Left ventricle myocardium superior (tissue), 1 donor: ENCODE measurements around the gene NEDD8. TPM values are rescaled to one million over a fixed set of nuclear protein-coding genes. Genes with fewer than 3 reads are reported as not detected.
A peak's percentile ranks its signal among the peaks of the same experiment; 100 is the strongest.
"Not testable (repeated sequence)": the region's sequence is repeated elsewhere in the genome, so short reads cannot be mapped to it uniquely, and the experiment has no call there.

ENCODE experiments used
- ATAC-seq: fragments of 200-7000 bp; cut with Tn5 transposase; one replicate; pipeline ENCODE4 v1.9.1; 2020; ENCODE audit warnings: mild to moderate bottlenecking, moderate library complexity
- DNase-seq: peaks from one replicate; pipeline ENCODE4 v3.0.0-alpha.2; 2020
- intact Hi-C: fragments of 100-400 bp; cut with micrococcal nuclease; formaldehyde crosslinking; loops from one replicate; pipeline ENCODE4 v1.11.0; 2022
- total RNA-seq: library from RNA; stranded (reverse); fragmentation: NEBNext Ultra II Directional; extraction: Animal tissue kit (Norgen Biotek cat#: 25700); gene quantifications from one replicate; pipeline ENCODE4 v1.2.1, GENCODE V29; 2021
- donor health status: DM: no; HTN: yes; CAD: no; lungs with severe emphysema.

NEDD8 gene
- total RNA-seq, 1 donor from 2014 or later, result 225 TPM

GRCh38 chr14:24207625-24208024, 24.5 kb downstream of the NEDD8 start:
- intact Hi-C loops, result no loop called here
- no peak for DNase-seq
- ATAC-seq, result no peak

GRCh38 chr14:24207104-24207551, 25.0 kb downstream of the NEDD8 start:
- DNase-seq (no peak), ATAC-seq (no peak)
- intact Hi-C loops, result no loop called here

GRCh38 chr14:24206260-24207103, 25.7 kb downstream of the NEDD8 start:
- ATAC-seq (no peak), DNase-seq (no peak)
- intact Hi-C loops, result no loop called here

- intact Hi-C loops, result no loop called here
- ATAC-seq (no peak), DNase-seq (no peak)
Measured at GRCh38 chr14:24204163-24205146, 27.7 kb downstream of the NEDD8 start.

DNA sequence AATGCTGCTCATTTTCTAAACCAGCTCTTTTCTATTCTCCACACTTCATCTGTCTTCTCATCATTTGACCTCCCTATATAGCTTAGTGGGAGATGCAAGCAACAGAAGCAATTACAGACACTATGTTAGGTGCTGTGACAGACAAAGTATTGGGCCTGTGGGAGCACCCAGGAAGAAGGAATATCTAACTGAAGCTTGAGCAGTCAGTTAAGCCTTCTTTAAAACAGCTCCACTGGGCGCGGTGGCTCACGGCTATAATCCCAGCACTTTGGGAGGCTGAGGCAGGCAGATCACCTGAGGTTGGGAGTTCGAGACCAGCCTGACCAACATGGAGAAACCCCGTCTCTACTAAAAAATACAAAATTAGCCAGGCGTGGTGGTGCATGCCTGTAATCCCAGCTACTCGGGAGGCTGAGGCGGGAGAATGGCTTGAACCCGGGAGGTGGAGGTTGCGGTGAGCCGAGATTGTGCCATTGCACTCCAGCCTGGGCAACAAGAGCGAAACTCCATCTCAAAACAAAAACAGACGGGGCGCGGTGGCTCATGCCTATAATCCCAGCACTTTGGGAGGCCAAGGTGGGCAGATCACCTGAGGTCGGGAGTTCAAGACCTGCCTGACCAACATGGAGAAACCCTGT, 28.8 kb downstream of the NEDD8 start:
- ATAC-seq, DNase-seq, intact Hi-C loops: not testable (repeated sequence)

GRCh38 chr14:24202538-24202937, 29.6 kb downstream of the NEDD8 start:
- DNase-seq, intact Hi-C loops, ATAC-seq: not testable (repeated sequence)

DNA sequence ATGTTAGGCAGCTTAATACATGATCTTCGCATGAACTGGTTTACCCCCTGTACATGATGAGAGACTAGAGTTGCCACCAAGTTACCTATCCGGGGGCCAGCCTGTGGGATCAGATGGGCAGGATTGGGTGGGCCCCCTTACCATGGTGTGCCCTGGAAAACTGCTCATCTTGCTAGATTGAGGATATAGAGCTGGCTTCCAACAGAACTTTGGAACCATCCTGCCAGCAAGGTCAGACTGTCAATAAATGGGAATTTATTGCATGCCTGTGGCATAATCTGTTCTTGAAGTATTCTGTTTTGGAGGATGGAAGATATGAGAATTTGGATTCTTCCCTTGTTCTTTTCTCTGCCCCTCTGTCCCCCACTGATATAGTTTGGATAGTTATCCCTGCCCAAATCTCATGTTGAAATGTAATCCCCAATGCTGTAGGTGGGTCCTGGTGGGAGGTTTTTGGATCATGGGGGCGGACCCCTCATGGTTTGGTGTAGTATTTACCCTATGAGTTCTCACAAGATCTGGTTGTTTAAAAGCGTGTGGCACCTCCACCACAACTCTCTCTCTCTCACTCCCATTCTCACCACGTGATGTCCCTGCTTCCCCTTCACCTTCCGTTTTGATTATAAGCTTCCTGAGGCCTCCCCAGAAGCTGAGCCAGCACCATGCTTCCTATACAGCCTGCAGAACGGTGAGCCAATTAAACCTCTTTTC, 33.2 kb downstream of the NEDD8 start:
- ATAC-seq, result no peak
- no peak for DNase-seq
- intact Hi-C loops, result no loop called here

DNA sequence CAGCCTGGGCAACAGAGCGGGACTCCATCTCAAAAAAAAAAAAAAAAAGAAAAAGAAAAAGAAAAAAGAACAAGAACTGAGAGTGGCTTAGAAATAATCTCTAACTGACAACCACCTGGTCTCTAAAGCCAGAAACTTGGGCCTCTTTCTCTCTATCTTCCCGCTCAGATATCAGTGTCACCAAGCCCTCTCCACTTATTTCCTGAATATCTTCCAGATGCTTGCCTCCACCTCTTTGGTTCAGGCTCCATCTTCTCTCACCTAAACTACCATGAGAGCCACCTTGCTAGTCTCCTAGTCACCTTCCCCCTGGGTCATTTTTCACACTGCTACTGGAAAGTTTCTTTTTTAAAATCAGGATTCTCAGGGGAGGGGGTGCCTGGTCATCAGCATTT, 35.1 kb downstream of the NEDD8 start:
- intact Hi-C loops, result no loop called here

DNA sequence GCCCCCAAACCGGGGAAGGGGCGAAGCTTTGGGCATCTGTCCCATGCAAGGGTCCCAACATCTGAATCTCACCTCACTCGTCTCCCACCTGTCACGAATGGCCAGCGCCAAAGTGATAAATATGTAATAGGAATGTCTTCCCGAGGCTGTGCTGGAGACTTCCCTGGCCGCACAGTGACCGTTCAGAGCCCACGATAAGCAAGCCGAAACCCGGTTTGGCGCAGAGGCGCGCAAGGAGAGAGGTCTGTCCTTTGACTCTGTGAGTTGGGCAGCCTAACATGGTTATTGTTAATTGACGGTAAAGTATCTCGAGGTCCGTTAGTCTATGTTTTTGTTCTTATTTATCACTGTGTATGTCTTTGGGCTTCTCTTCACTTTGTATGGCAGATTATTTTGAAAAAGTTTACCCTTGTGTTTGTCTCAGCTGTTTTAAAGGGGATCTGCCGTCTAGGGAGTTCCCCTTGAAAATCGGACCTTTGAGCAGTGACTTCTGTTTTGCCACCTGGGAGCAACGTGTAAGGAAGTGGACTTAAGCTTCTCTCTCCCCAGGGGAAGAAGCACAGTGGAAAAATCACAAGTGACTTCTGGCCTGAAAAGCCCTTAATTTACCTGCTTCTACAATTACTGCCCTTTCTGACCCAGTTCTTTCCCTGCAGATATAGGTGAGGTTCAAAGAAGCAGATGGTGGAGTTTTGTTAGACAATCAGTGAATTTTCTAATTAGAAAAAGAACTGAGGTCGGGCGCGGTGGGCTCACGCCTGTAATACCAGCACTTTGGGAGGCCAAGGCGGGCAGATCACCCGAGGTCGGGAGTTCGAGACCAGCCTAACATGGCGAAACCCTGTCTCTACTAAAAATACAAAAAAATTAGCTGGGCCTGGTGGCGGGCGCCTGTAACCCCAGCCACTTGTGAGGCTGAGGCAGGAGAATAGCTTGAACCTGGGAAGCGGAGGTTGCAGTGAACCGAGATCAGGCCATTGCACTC, 35.8 kb downstream of the NEDD8 start:
- peak; percentile 35 for ATAC-seq
- intact Hi-C loops, result no loop called here
- DNase-seq, result no peak

More for the DNA sequence above, 35.1 kb downstream of the NEDD8 start:
- ATAC-seq (no peak), DNase-seq (no peak)

DNA sequence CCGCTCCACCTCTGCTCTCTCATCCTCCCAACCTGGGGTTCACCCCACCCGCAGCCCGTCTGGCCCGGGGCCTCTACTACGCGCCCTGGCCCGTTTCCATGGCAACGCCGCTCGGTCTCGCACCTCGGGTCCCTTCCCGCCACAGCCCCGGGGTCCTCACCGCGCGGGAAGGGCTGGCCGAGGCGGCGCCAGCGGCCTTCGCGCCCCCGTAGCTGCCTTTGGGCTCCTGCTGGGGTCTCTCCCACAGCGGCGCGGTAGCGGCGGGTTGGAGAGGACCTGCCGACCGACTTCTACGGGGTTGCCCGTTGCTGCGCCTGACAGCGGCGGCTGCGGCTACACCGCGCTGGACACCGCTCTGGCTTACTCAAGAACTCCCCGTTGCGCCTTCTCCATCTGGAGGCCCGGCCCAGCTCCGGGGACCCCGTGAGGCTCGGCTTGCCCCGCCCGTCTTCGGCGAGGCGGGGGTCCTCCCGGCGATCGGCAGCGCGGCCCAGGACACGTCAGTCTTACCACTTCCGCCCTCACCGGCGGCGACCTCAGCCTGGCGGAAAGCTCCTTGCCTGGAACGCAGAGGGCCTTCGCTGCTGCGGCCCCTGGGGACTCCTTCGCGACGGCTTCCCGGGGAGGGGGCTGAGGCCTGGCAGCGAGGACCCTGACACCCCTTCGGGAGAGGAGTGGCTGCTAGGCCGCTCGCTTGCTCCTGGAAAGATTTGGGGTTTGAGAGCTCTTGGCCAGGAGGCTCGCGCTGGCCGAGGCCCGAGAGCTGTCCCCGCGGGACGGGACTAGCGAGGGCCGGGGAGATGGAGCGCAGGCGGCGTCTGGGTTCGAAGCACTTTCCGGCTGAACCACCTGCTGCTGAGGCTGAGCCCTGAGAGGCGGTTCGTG, 36.7 kb downstream of the NEDD8 start, which contains the start of gene TM9SF1:
Gene TM9SF1, minus strand, starts transcription at position 256 of the 885 bp plus-strand sequence. CDS start 422 bp downstream, outside the sequence.
- DNase-seq (peak; percentile 93), ATAC-seq (peak; percentile 95)
- intact Hi-C loops, result no loop called here

DNA sequence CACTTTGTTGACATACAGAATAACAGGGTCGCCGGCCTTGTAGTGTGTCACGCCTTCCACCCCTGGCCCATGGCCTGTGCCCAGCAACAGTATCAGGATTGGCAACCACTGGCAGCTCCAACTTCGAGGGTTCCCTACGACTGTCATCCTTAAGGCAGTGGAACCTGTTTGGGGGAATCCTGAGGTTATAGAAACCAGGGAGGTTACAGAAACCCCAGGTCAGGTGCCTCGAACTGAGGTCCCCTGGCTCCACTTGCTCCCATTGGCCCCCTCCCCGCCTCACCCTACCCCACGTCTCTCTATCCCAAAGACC, 37.3 kb downstream of the NEDD8 start:
- intact Hi-C loops, result no loop called here
- DNase-seq (no peak), ATAC-seq (no peak)

DNA sequence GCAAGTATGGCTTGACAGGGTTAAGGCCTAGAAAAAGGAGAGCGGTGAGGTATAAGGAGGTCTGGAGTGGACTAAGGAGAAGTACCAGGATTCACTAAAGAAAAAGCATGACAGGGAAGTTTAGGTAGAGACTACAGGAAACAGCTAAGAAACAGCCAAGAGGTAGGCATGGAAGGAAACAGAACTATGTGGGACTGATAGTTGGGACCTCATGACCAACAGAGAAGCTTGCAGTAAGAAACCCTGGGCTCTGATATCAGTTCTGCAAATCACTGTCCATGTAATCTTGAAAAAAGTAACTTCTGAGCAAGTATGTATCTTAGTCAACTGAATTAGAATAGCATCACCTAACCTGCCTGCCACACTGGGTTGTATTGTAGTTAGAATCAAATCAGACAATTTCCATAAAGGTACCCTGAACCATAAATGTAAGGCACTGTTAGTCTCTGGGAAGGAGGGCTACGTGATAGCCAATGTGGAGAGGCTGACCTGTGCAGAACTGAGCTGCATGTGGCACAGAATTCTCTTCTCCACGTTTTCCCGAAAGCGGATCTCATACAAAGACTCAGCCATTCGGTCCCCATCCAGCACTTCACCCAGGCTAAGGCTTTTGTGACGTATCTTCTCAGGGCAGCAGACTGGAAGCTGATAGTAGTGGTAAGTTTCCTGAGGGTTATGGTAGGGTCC, 37.8 kb downstream of the NEDD8 start:
- intact Hi-C loops, result no loop called here
- DNase-seq (no peak), ATAC-seq (no peak)

DNA sequence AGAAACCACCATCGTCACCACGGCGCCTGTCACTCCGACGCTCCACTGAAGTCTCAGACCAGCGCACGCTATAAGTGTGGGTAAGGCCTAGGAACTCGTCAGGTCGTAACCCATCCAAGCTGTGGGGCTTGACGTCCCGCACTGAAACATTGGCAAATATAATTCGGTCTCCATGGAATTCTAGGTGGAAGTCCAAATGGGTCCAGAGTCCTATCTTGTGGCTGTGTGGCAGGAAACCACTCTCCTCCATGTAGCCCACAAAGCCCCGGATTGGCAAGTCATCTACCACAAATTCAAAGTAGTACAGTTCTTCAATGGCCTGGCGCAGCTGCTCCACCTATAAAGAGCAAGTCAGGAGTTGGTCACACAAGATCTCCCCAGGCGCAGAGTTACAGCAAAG, 39.2 kb downstream of the NEDD8 start:
- intact Hi-C loops, result no loop called here
- no peak for DNase-seq
- ATAC-seq, result no peak

GRCh38 chr14:24190416-24190815, 41.8 kb downstream of the NEDD8 start:
- intact Hi-C loops, result no loop called here
- DNase-seq (no peak), ATAC-seq (no peak)

DNA sequence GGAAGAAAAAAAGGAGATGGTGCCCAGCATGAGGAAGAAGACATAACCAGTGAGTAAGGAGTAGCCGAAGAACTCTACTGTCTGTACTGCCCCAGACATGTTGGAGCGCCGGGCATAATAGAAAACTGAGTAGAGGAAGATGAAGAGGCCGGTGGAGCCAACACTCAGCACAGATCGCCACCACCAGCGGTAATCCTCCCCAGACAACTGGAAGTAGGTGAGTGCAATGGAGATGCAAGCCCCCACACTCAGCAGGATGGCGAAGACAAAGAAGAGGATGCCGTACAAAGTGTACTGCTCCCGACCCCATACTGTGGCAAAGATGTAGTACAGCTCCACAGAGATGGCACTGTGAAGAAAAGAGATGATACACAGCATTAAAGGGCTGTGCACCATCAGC, 42.7 kb downstream of the NEDD8 start:
- intact Hi-C loops, result no loop called here
- no peak for ATAC-seq
- no peak for DNase-seq

- ATAC-seq (no peak), DNase-seq (no peak)
- intact Hi-C loops, result no loop called here
Measured at GRCh38 chr14:24189059-24189375, 43.1 kb downstream of the NEDD8 start.
